Common myeloid progenitor, CD34-positive (primary cell): ENCODE measurements around the gene SMIM5.

Source experiments
- CTCF ChIA-PET: fragments of 350-600 bp; sonication (Branson Sonifier 250); formaldehyde crosslinking; loops from one replicate; lab custom pipeline; 2021; ENCODE audit warnings: antibody characterized with exemption; lab: Charles Lee
- POLR2A ChIA-PET: fragments of 350-600 bp; sonication (Branson Sonifier 250); formaldehyde crosslinking; loops from one replicate; lab custom pipeline; 2021; ENCODE audit warnings: antibody characterized with exemption; lab: Charles Lee
- DNase-seq, 3 donors: peaks; one replicate each; pipeline versions ENCODE4 v3.0.0 to v3.0.0-alpha.2; 2013
- H3K27ac ChIP-seq, 2 experiments: 1 replicate in 1 of 2; 2 replicates in 1 of 2; pipeline ENCODE4 v1.7.0; 2013; ENCODE audit warnings: inconsistent platforms in 2 of 2, low read length in 2 of 2, mild to moderate bottlenecking in 2 of 2, low read depth in 1 of 2, moderate library complexity in 1 of 2; ENCODE audit not compliant: severe bottlenecking in 2 of 2, insufficient read depth in 1 of 2, poor library complexity in 1 of 2
- H3K27me3 ChIP-seq, 5 experiments: replicated peaks in 2 of 5; 1 replicate in 3 of 5; 2 replicates in 2 of 5; pipeline versions ENCODE4 v1.6.1 to v1.7.0; 2013; ENCODE audit warnings: low read length in 4 of 5, mild to moderate bottlenecking in 2 of 5, moderate library complexity in 2 of 5, inconsistent platforms in 1 of 5; ENCODE audit not compliant: insufficient read depth in 5 of 5, control insufficient read depth in 4 of 5
- H3K36me3 ChIP-seq, 4 experiments: 1 replicate in 2 of 4; 2 replicates in 2 of 4; pipeline versions ENCODE4 v1.6.1 to v1.7.0; 2013; ENCODE audit warnings: low read length in 3 of 4, control low read depth in 1 of 4, mild to moderate bottlenecking in 1 of 4; ENCODE audit not compliant: control insufficient read depth in 4 of 4, insufficient read depth in 4 of 4
- H3K4me1 ChIP-seq, 4 experiments: 1 replicate in 3 of 4; 2 replicates in 1 of 4; pipeline versions ENCODE4 v1.6.1 to v1.7.1; 2013; ENCODE audit warnings: low read length in 3 of 4, mild to moderate bottlenecking in 3 of 4, control low read depth in 1 of 4, inconsistent platforms in 1 of 4, moderate library complexity in 1 of 4; ENCODE audit not compliant: control insufficient read depth in 4 of 4, insufficient read depth in 4 of 4; ENCODE audit errors: control extremely low read depth in 1 of 4
- H3K4me3 ChIP-seq, 7 experiments: 1 replicate in 4 of 7; 2 replicates in 3 of 7; pipeline versions ENCODE4 v1.5.1 to v1.7.0; 2013; ENCODE audit warnings: mild to moderate bottlenecking in 7 of 7, low read length in 6 of 7, moderate library complexity in 6 of 7, inconsistent platforms in 2 of 7, low read depth in 2 of 7, control low read depth in 1 of 7; ENCODE audit not compliant: insufficient read depth in 4 of 7, control insufficient read depth in 1 of 7; ENCODE audit errors: extremely low read depth in 1 of 7
- H3K9me3 ChIP-seq, 5 experiments: 1 replicate in 4 of 5; 2 replicates in 1 of 5; pipeline versions ENCODE4 v1.6.1 to v1.7.1; 2013; ENCODE audit warnings: low read length in 4 of 5, mild to moderate bottlenecking in 2 of 5, inconsistent platforms in 1 of 5, low read depth in 1 of 5, moderate library complexity in 1 of 5; ENCODE audit not compliant: control insufficient read depth in 4 of 5, insufficient read depth in 2 of 5; ENCODE audit errors: control extremely low read depth in 1 of 5
- WGBS: methylation state at CpG from one replicate; pipeline ENCODE4 v1.1.5; 2013; ENCODE audit not compliant: insufficient coverage; 5-methylcytosine and 5-hydroxymethylcytosine counted together

Gene SMIM5

DNA sequence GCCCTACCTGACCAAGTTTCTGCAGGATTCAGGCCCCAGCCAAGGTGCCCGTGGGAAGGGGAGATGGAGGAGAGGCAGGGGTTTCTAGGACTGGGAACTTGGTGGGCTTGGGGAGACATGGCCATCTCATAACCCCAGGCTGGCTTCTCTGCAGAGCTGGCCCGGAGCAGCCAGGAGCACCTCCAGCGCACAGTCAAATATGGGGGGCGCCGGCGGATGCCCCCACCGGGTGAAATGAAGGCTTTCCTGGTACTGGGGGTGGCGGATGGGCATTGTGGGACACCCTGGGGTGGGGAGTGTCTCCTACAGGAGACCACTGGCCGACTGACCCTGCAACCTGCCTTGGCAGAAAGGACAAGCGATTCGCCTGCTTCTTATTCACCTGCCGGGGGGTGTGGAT is 9.2 kb upstream of the SMIM5 start:
- no peaks in the 10 kb centered on the region for H3K27me3 ChIP-seq
- no peak for DNase-seq
- 94% methylated on average over 10 of the region's 12 CpGs for WGBS
- no peak overlapping the region for H3K27ac ChIP-seq
- ChIA-PET POLR2A (interaction anchor here (0.5 kb wide), 1 partner anchor 64 kb away, joined by 4 read pairs; no protein-coding TSS in a partner anchor), CTCF (interaction anchor here (1.0 to 29.3 kb wide), 10 partner anchors 10 to 199 kb away, joined by 3 to 834 read pairs (median 13); partner anchors contain the start of gene SMIM5)
- H3K4me1 ChIP-seq: peaks cover 0 to 2% (median 0%) of the 10 kb centered on the region in 4 experiments
- peaks cover 6 to 94% (median 60%) of the 10 kb centered on the region in 4 experiments for H3K36me3 ChIP-seq
- no peak overlapping the region for H3K4me3 ChIP-seq
- H3K9me3 ChIP-seq: no peaks in the 10 kb centered on the region

GRCh38 chr17:75624714-75625345 is 8.4 kb upstream of the SMIM5 start:
- DNase-seq: no peak
- CTCF ChIA-PET: interaction anchor here (0.6 to 29.3 kb wide), 13 partner anchors 9 to 135 kb away, joined by 3 to 834 read pairs (median 8); partner anchors contain the start of gene SMIM5
- Histone ChIP-seq H3K27ac (no peak overlapping the region), H3K4me3 (no peak overlapping the region), H3K9me3 (no peaks in the 10 kb centered on the region), H3K4me1 (peaks cover 0 to 2% (median 0%) of the 10 kb centered on the region in 4 experiments), H3K27me3 (no peaks in the 10 kb centered on the region), H3K36me3 (peaks cover 6 to 86% (median 55%) of the 10 kb centered on the region in 4 experiments)
- POLR2A ChIA-PET: no interaction called here
- 96% methylated on average over 7 of the region's 23 CpGs for WGBS

- Histone ChIP-seq H3K4me3 (no peak overlapping the region), H3K36me3 (peaks cover 4 to 84% (median 53%) of the 10 kb centered on the region in 4 experiments), H3K27me3 (no peaks in the 10 kb centered on the region), H3K9me3 (no peaks in the 10 kb centered on the region), H3K4me1 (peaks cover 0 to 2% (median 0%) of the 10 kb centered on the region in 4 experiments), H3K27ac (no peak overlapping the region)
- WGBS: 89% methylated on average over 14 of the region's 15 CpGs
- ChIA-PET POLR2A (no interaction called here), CTCF (interaction anchor here (1.0 to 29.3 kb wide), 13 partner anchors 8 to 134 kb away, joined by 3 to 834 read pairs (median 8); partner anchors contain the start of gene SMIM5)
- peak in 2 of 3 donors; percentile 50 to 51 for DNase-seq
Measured at GRCh38 chr17:75625813-75626486, 7.3 kb upstream of the SMIM5 start.

DNA sequence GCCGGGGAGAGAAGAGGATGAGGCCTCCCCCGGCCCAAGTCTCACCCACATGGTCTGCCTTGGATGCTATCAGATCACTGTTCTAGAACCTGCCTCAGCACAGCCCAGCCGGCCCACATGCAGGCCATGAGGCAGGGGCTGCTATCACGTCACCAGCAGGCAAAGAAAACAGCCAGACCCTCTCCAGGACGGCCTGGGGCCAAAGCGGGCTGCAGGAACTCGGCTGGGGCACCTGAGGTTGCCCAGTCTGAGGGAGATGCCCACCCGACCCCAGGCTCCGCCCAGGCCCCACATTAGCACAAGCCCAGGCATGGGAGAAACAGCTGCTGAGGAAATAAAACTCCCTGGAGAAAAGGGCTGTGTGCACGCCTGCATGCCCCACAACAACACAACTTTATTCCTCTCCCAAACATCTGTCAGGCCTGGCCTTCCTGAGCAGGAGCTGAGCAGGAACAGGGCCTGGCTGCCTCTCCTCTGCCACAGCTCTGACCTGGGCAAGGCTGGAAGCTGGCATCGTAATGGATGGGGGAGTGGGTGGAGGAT is 6.7 kb upstream of the SMIM5 start:
- DNase-seq: no peak
- no peaks in the 10 kb centered on the region for H3K27me3 ChIP-seq
- H3K4me3 ChIP-seq: no peak overlapping the region
- POLR2A ChIA-PET: no interaction called here
- H3K27ac ChIP-seq: peak overlapping the region in 1 of 2 experiments; percentile 32
- peaks cover 0 to 2% (median 0%) of the 10 kb centered on the region in 4 experiments for H3K4me1 ChIP-seq
- peaks cover 4 to 79% (median 50%) of the 10 kb centered on the region in 4 experiments for H3K36me3 ChIP-seq
- H3K9me3 ChIP-seq: no peaks in the 10 kb centered on the region
- CTCF ChIA-PET: interaction anchor here (1.2 to 29.3 kb wide), 6 partner anchors 14 to 133 kb away, joined by 3 to 834 read pairs (median 16); a partner anchor contains a TSS
- 83% methylated on average over 9 of the region's 11 CpGs for WGBS

DNA sequence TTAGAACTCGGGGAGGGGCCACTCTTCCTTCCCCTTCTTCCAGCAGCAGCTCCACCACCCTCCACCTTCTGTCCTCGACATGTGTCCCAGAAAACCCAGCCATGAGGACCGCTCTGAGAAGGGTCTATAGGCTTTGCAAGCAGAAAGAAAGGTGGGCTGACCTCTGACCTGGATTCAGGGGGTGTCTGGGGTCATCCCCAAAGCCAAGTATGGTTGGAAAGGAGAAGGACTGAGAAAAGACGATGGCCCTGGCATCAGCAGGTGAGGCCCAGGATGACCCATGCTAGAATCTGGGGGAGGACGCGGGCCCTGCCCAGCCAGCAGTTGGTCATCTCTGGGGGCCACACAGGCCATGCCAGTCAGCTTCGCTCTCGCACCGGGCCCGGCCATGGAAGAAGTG is 6.1 kb upstream of the SMIM5 start:
- ChIA-PET CTCF (interaction anchor here (4.6 to 29.3 kb wide), 3 partner anchors 15 to 120 kb away, joined by 26 to 834 read pairs (median 229); a partner anchor contains a TSS), POLR2A (interaction anchor here (0.7 kb wide), 2 partner anchors 24 to 660 kb away, joined by 4 to 5 read pairs; no protein-coding TSS in a partner anchor)
- H3K27ac ChIP-seq: peak overlapping the region in 1 of 2 experiments; percentile 32
- H3K36me3 ChIP-seq: peaks cover 4 to 74% (median 49%) of the 10 kb centered on the region in 4 experiments
- WGBS: 100% methylated on average over 1 of the region's 10 CpGs
- no peak overlapping the region for H3K4me3 ChIP-seq
- DNase-seq: no peak
- H3K4me1 ChIP-seq: peaks cover 0 to 2% (median 0%) of the 10 kb centered on the region in 4 experiments
- H3K9me3 ChIP-seq: no peaks in the 10 kb centered on the region
- H3K27me3 ChIP-seq: no peaks in the 10 kb centered on the region

GRCh38 chr17:75628425-75628824 is 4.8 kb upstream of the SMIM5 start:
- Histone ChIP-seq H3K36me3 (peaks cover 4 to 68% (median 45%) of the 10 kb centered on the region in 4 experiments), H3K27ac (no peak overlapping the region), H3K4me3 (no peak overlapping the region), H3K4me1 (peaks cover 0 to 12% (median 7%) of the 10 kb centered on the region in 4 experiments), H3K9me3 (no peaks in the 10 kb centered on the region), H3K27me3 (no peaks in the 10 kb centered on the region)
- ChIA-PET CTCF (interaction anchor here (1.0 to 29.3 kb wide), 5 partner anchors 9 to 119 kb away, joined by 3 to 834 read pairs (median 7); a partner anchor contains a TSS), POLR2A (no interaction called here)
- WGBS: 92% methylated on average over 6 of the region's 6 CpGs
- DNase-seq: no peak
